IMR-90 (cell line): ENCODE results near the gene EIF3L. TPM values are rescaled to one million over a fixed set of nuclear protein-coding genes. Genes with fewer than 3 reads are reported as not detected.

ENCODE experiments used
- ATAC-seq: fragments of 200-7000 bp; cut with Tn5 transposase; 2 replicates; pipeline ENCODE4 v1.9.1; 2020; ENCODE audit warnings: low read depth, mild to moderate bottlenecking, moderate library complexity
- BruUV-seq: library from RNA; stranded (reverse); fragments of 400-500 nt; replicated peaks from 2 replicates; lab custom pipeline; 2021; lab: Mats Ljungman, UMichigan
- CTCF ChIA-PET: fragments of 300-600 bp; formaldehyde crosslinking; extraction: SDS; loops from one replicate; lab custom pipeline; 2021; ENCODE audit warnings: antibody characterized with exemption; lab: Yijun Ruan, JAX
- POLR2A ChIA-PET: fragments of 300-600 bp; sonication (Branson Sonifier 250); formaldehyde crosslinking; loops from one replicate; lab custom pipeline; 2022; ENCODE audit warnings: antibody characterized with exemption; ENCODE audit not compliant: unreplicated experiment; lab: Charles Lee
- DNase-seq: peaks from one replicate; pipeline ENCODE4 v3.0.0; 2013
- H2AFZ ChIP-seq: replicated peaks from 2 replicates; pipeline ENCODE3; 2013; ENCODE audit warnings: low read length, mild to moderate bottlenecking; ENCODE audit not compliant: poor library complexity
- H2AK5ac ChIP-seq: 2 replicates; pipeline ENCODE4 v1.6.1; 2013; ENCODE audit warnings: low read depth, low read length, inconsistent platforms
- H2AK9ac ChIP-seq: replicated peaks from 2 replicates; pipeline ENCODE3; 2013; ENCODE audit warnings: mild to moderate bottlenecking, low read depth, low read length, moderate library complexity; ENCODE audit not compliant: poor library complexity
- H2BK120ac ChIP-seq: 2 replicates; pipeline ENCODE4 v1.6.1; 2013; ENCODE audit warnings: low read depth, low read length, inconsistent platforms
- H2BK15ac ChIP-seq: 3 replicates; pipeline ENCODE4 v1.6.1; 2013; ENCODE audit warnings: low read depth, low read length, inconsistent platforms
- H2BK20ac ChIP-seq: 2 replicates; pipeline ENCODE4 v1.6.1; 2013; ENCODE audit warnings: low read depth, mild to moderate bottlenecking, inconsistent platforms, low read length, moderate library complexity
- H2BK5ac ChIP-seq: 2 replicates; pipeline ENCODE4 v1.6.1; 2013; ENCODE audit warnings: mild to moderate bottlenecking, low read depth, low read length, inconsistent platforms; ENCODE audit not compliant: poor library complexity, severe bottlenecking
- H3K14ac ChIP-seq: replicated peaks from 2 replicates; pipeline ENCODE4 v1.6.1; 2013; ENCODE audit warnings: low read depth, low read length, inconsistent platforms
- H3K18ac ChIP-seq: 2 replicates; pipeline ENCODE4 v1.6.1; 2013; ENCODE audit warnings: low read depth, low read length, control low read depth
- H3K23ac ChIP-seq: 2 replicates; pipeline ENCODE4 v1.6.1; 2013; ENCODE audit warnings: low read depth, low read length, inconsistent platforms
- H3K27ac ChIP-seq: 2 replicates; pipeline ENCODE4 v1.5.1; 2013; ENCODE audit warnings: mild to moderate bottlenecking, control low read depth, low read length; ENCODE audit not compliant: insufficient read depth
- H3K27me3 ChIP-seq: 2 replicates; pipeline ENCODE4 v1.6.1; 2013; ENCODE audit warnings: low read length; ENCODE audit not compliant: control insufficient read depth, insufficient read depth
- H3K36me3 ChIP-seq: 2 replicates; pipeline ENCODE4 v1.6.1; 2013; ENCODE audit warnings: low read length, mixed read lengths; ENCODE audit not compliant: control insufficient read depth, insufficient read depth
- H3K4ac ChIP-seq: 2 replicates; pipeline ENCODE4 v1.6.1; 2013; ENCODE audit warnings: low read depth, low read length, inconsistent platforms
- H3K4me1 ChIP-seq: 2 replicates; pipeline ENCODE4 v1.6.1; 2013; ENCODE audit warnings: low read length, mixed read lengths; ENCODE audit not compliant: control insufficient read depth, insufficient read depth
- H3K4me2 ChIP-seq: 2 replicates; pipeline ENCODE4 v1.6.1; 2013; ENCODE audit warnings: low read depth, mild to moderate bottlenecking, control low read depth, low read length, moderate library complexity
- H3K4me3 ChIP-seq: 2 replicates; pipeline ENCODE4 v1.5.1; 2013; ENCODE audit warnings: low read depth, mild to moderate bottlenecking, control low read depth, low read length, moderate library complexity; ENCODE audit not compliant: insufficient read depth
- H3K56ac ChIP-seq: 2 replicates; pipeline ENCODE4 v1.6.1; 2013; ENCODE audit warnings: low read length, inconsistent platforms; ENCODE audit not compliant: insufficient read depth; ENCODE audit errors: extremely low read depth
- H3K79me1 ChIP-seq, 2 experiments: 2 replicates each; pipeline ENCODE4 v1.6.1; 2013; ENCODE audit warnings: low read length in 2 of 2, inconsistent platforms in 1 of 2, low read depth in 1 of 2
- H3K9ac ChIP-seq: 2 replicates; pipeline ENCODE4 v1.6.1; 2013; ENCODE audit warnings: low read depth, low read length, control low read depth
- H3K9me1 ChIP-seq: 2 replicates; pipeline ENCODE4 v1.6.1; 2013; ENCODE audit warnings: low read length, inconsistent platforms; ENCODE audit not compliant: insufficient read depth
- H3K9me3 ChIP-seq: 2 replicates; pipeline ENCODE4 v1.6.1; 2013; ENCODE audit warnings: low read length; ENCODE audit not compliant: control insufficient read depth, insufficient read depth
- H4K20me1 ChIP-seq: 2 replicates; pipeline ENCODE4 v1.6.1; 2013; ENCODE audit warnings: low read length, inconsistent platforms; ENCODE audit not compliant: insufficient read depth
- H4K5ac ChIP-seq: 2 replicates; pipeline ENCODE4 v1.6.1; 2013; ENCODE audit warnings: mild to moderate bottlenecking, low read depth, low read length, control low read depth
- H4K8ac ChIP-seq, 2 experiments: 2 replicates each; pipeline ENCODE4 v1.6.1; 2013; ENCODE audit warnings: low read depth in 2 of 2, low read length in 2 of 2, control low read depth in 1 of 2, inconsistent platforms in 1 of 2
- H4K91ac ChIP-seq: 2 replicates; pipeline ENCODE4 v1.6.1; 2013; ENCODE audit warnings: low read depth, low read length, inconsistent platforms; ENCODE audit not compliant: insufficient read depth
- CEBPB ChIP-seq: IDR thresholded peaks from 2 replicates; pipeline ENCODE4 v1.6.1; 2012; ENCODE audit warnings: low read depth, low read length, improper control_type of control experiment
- CHD1 ChIP-seq: IDR thresholded peaks from 2 replicates; pipeline ENCODE4 v1.6.1; 2012; ENCODE audit warnings: low read depth, low read length, improper control_type of control experiment
- FOS ChIP-seq: fragments of 150-350 bp; IDR thresholded peaks from 2 replicates; pipeline ENCODE4 v1.6.1; 2016; ENCODE audit warnings: low read depth, low read length
- MAFK ChIP-seq: IDR thresholded peaks from 2 replicates; pipeline ENCODE4 v1.6.1; 2012; ENCODE audit warnings: low read depth, low read length, improper control_type of control experiment
- MAZ ChIP-seq: IDR thresholded peaks from 2 replicates; pipeline ENCODE4 v1.6.1; 2012; ENCODE audit warnings: low read depth, mild to moderate bottlenecking, low read length, improper control_type of control experiment, moderate library complexity, borderline replicate concordance
- MXI1 ChIP-seq: IDR thresholded peaks from 2 replicates; pipeline ENCODE4 v1.6.1; 2012; ENCODE audit warnings: low read depth, mild to moderate bottlenecking, low read length, moderate library complexity, borderline replicate concordance
- POLR2A ChIP-seq: IDR thresholded peaks from 2 replicates; pipeline ENCODE4 v1.6.1; 2012; ENCODE audit warnings: mild to moderate bottlenecking, low read depth, low read length
- RAD21 ChIP-seq: IDR thresholded peaks from 2 replicates; pipeline ENCODE4 v1.6.1; 2012; ENCODE audit warnings: low read length, improper control_type of control experiment
- RFX5 ChIP-seq: IDR thresholded peaks from 2 replicates; pipeline ENCODE4 v1.8.0; 2012; ENCODE audit warnings: low read depth, mild to moderate bottlenecking, low read length, moderate library complexity
- SMC3 ChIP-seq: fragments of 150-350 bp; IDR thresholded peaks from 2 replicates; pipeline ENCODE4 v1.6.1; 2016; ENCODE audit warnings: low read depth, mild to moderate bottlenecking, antibody characterized with exemption, low read length, moderate library complexity
- WGBS, 2 experiments: methylation state at CpG; one replicate each; pipeline versions ENCODE4 v1.1.5 to v1.1.7; 2013; ENCODE audit warnings: missing lambda C conversion rate in 2 of 2; ENCODE audit not compliant: insufficient read length in 1 of 2; ENCODE audit errors: extremely low coverage in 2 of 2; 5-methylcytosine and 5-hydroxymethylcytosine counted together
- dilution Hi-C: fragments of 300-500 bp; cut with HindIII; formaldehyde crosslinking; loops from one replicate; pipeline ENCODE4 v1.14.3; 2018; ENCODE audit warnings: low sequenced_read_pairs; ENCODE audit not compliant: unreplicated experiment
- in situ Hi-C: fragments of 300-500 bp; cut with MboI; formaldehyde crosslinking; loops from 3 replicates; pipeline ENCODE4 v1.14.3; 2019; ENCODE audit warnings: low sequenced_read_pairs, inconsistent platforms, mixed read lengths
- intact Hi-C: fragments of 100-400 bp; cut with micrococcal nuclease; formaldehyde crosslinking; loops from 2 replicates; pipeline ENCODE4 v1.10.0; 2022
- polyA plus RNA-seq, 3 experiments: library from polyadenylated mRNA; depleted of rRNA; stranded (reverse); fragments of >200 nt; gene quantifications; 2 replicates each; pipeline ENCODE4 v1.2.3, GENCODE V29; 2012; ENCODE audit warnings: low replicate concordance in 1 of 3
- total RNA-seq: library from RNA; depleted of rRNA; stranded (reverse); fragments of >200 nt; gene quantifications from 2 replicates; pipeline ENCODE4 v1.2.3, GENCODE V29; 2012
- TF ChIP-seq, protein P1 (sequence below): fragments of 150-350 bp; IDR thresholded peaks from 2 replicates; pipeline ENCODE4 v1.6.1; 2017; ENCODE audit warnings: mild to moderate bottlenecking, antibody characterized with exemption, low read length, low read depth
- TF ChIP-seq, protein P2 (sequence below): fragments of 150-350 bp; IDR thresholded peaks from 2 replicates; pipeline ENCODE4 v1.6.1; 2016; ENCODE audit warnings: low read depth, mild to moderate bottlenecking, low read length, moderate library complexity, borderline replicate concordance
- TF ChIP-seq, protein P3 (sequence below): conservative IDR thresholded peaks from 2 replicates; pipeline ENCODE4 v1.5.1; 2012; ENCODE audit warnings: mild to moderate bottlenecking, low read depth, low read length, improper control_type of control experiment

EIF3L gene
- total and polyA plus RNA-seq, 2 of the 4 experiments (the other 2 are of a cell fraction): 391 to 593 TPM

DNA sequence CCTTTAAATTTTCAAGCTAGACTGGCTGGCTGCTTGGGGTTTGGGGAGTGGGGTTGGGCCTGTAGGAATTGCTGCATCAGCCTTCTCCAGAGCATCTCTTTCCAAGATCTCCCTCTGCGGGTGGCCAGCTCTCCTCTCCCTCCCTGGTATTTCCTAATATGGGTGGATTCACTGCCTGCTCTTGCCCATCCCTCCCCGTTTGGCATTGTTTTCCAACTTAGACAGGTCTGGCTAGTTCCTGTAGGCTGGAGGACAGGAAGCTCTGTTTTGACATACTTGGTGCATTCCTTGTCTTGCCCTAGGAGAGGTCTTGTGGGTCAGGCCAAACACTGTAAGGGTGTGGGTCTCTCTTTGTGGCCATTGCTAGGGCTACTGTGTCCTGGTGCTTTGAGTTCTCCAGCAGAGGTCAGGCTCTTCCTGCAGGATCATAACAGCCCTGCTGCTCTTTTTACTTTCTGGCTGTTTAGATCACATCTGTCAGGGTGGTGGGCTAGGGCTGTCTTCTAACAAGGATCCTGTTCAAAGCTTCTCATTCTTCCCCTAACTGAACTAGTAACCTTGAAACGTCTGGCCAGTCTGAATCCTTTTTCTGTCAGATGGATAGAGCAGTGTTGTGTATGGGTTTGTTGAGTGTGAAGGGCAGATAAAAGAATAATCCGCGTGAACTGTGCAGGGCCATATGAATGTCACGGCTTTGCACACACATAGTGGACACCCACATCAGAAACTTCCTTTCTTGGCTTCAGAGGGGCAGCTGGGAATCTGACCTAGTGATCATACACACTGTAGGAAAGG, 38.6 kb downstream of the EIF3L start:
- in situ Hi-C loops: no loop called here
- H4K8ac ChIP-seq: peak overlapping the region; percentile 7 to 72
- intact Hi-C loops: loop anchor here (1.0 kb wide), 2 partner anchors 47 to 78 kb away; no protein-coding TSS in a partner anchor
- BruUV-seq: no TSS peak
- CTCF ChIA-PET: interaction anchor here (0.5 to 1.3 kb wide), 7 partner anchors 9 to 112 kb away, joined by 3 to 4 read pairs (median 3); no protein-coding TSS in a partner anchor
- peak overlapping the region; percentile 67 for H4K91ac ChIP-seq
- peak overlapping the region; percentile 73 for H3K27ac ChIP-seq
- H3K4ac ChIP-seq: peak overlapping the region; percentile 73
- H2BK120ac ChIP-seq: peak overlapping the region; percentile 31; the same call in 1 of the 2 replicates
- no peaks in the 10 kb centered on the region for H3K9me3 ChIP-seq
- H3K27me3 ChIP-seq: no peaks in the 10 kb centered on the region
- peak overlapping the region; percentile 42 for H3K56ac ChIP-seq
- H3K18ac ChIP-seq: peak overlapping the region; percentile 47; the same call in 1 of the 2 replicates
- POLR2A ChIA-PET: no interaction called here
- peak overlapping the region; percentile 91 for H2AK5ac ChIP-seq
- peaks cover 4% of the 10 kb centered on the region for H3K4me1 ChIP-seq
- no peak overlapping the region for H3K4me3 ChIP-seq
- ATAC-seq (peak; percentile 87), DNase-seq (peak; percentile 65)
- H2AK9ac ChIP-seq: peak overlapping the region; percentile 67
- H2BK20ac ChIP-seq: peak overlapping the region; percentile 43; the same call in 1 of the 2 replicates
- H3K23ac ChIP-seq: 0 out of 2 replicates have a peak overlapping the region, but pooled peaks have one; percentile 2
- H3K4me2 ChIP-seq: peak overlapping the region; percentile 45; the same call in 1 of the 2 replicates
- peak overlapping the region; percentile 55 for H2BK5ac ChIP-seq
- H3K36me3 ChIP-seq: peaks cover 30% of the 10 kb centered on the region
- 0 out of 3 replicates have a peak overlapping the region, but pooled peaks have one; percentile 16 for H2BK15ac ChIP-seq
- H3K9ac ChIP-seq: peak overlapping the region; percentile 8; the same call in 1 of the 2 replicates
- peak overlapping the region; percentile 63 for H2AFZ ChIP-seq
- H4K5ac ChIP-seq: peak overlapping the region; percentile 51; the same call in 1 of the 2 replicates
- TF ChIP-seq RFX5: no peak
- no peak; the same call in 1 of the 2 replicates for TF ChIP-seq POLR2A
- TF ChIP-seq, protein P1, sequence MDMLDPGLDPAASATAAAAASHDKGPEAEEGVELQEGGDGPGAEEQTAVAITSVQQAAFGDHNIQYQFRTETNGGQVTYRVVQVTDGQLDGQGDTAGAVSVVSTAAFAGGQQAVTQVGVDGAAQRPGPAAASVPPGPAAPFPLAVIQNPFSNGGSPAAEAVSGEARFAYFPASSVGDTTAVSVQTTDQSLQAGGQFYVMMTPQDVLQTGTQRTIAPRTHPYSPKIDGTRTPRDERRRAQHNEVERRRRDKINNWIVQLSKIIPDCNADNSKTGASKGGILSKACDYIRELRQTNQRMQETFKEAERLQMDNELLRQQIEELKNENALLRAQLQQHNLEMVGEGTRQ: no peak
- TF ChIP-seq, protein P2, sequence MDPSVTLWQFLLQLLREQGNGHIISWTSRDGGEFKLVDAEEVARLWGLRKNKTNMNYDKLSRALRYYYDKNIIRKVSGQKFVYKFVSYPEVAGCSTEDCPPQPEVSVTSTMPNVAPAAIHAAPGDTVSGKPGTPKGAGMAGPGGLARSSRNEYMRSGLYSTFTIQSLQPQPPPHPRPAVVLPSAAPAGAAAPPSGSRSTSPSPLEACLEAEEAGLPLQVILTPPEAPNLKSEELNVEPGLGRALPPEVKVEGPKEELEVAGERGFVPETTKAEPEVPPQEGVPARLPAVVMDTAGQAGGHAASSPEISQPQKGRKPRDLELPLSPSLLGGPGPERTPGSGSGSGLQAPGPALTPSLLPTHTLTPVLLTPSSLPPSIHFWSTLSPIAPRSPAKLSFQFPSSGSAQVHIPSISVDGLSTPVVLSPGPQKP: no peak
- TF ChIP-seq MXI1: no peak
- peak; percentile 75 for TF ChIP-seq RAD21
- TF ChIP-seq, protein P3, sequence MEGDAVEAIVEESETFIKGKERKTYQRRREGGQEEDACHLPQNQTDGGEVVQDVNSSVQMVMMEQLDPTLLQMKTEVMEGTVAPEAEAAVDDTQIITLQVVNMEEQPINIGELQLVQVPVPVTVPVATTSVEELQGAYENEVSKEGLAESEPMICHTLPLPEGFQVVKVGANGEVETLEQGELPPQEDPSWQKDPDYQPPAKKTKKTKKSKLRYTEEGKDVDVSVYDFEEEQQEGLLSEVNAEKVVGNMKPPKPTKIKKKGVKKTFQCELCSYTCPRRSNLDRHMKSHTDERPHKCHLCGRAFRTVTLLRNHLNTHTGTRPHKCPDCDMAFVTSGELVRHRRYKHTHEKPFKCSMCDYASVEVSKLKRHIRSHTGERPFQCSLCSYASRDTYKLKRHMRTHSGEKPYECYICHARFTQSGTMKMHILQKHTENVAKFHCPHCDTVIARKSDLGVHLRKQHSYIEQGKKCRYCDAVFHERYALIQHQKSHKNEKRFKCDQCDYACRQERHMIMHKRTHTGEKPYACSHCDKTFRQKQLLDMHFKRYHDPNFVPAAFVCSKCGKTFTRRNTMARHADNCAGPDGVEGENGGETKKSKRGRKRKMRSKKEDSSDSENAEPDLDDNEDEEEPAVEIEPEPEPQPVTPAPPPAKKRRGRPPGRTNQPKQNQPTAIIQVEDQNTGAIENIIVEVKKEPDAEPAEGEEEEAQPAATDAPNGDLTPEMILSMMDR: peak; percentile 69
- TF ChIP-seq CHD1: no peak
- TF ChIP-seq MAZ: no peak
- TF ChIP-seq MAFK: peak; percentile 73
- TF ChIP-seq FOS: no peak
- peak; percentile 51; the same call in 1 of the 2 replicates for TF ChIP-seq CEBPB
- TF ChIP-seq SMC3: peak; percentile 49; the same call in 1 of the 2 replicates
- H3K14ac ChIP-seq: peak overlapping the region; percentile 57
- H4K20me1 ChIP-seq: peaks cover 17% of the 10 kb centered on the region
- dilution Hi-C loops: no loop called here
- peaks cover 11 to 48% of the 10 kb centered on the region in 2 experiments for H3K79me1 ChIP-seq
- 0% methylated on average over 1 of the region's 6 CpGs; no CpG with 5 or more reads in 1 of the 2 experiments for WGBS, 2 experiments
- H3K9me1 ChIP-seq: no peaks in the 10 kb centered on the region
